VCaP (cell line): ENCODE results near the gene PTPRN2.

Source experiments
- H3K27ac ChIP-seq: fragments of 450-650 bp; 2 replicates; pipeline ENCODE4 v1.5.1; 2017
- TF ChIP-seq, protein P1 (sequence below): fragments of 450-650 bp; conservative IDR thresholded peaks from 2 replicates; pipeline ENCODE4 v1.5.1; 2017; ENCODE audit warnings: mild to moderate bottlenecking, moderate library complexity

Gene PTPRN2

DNA sequence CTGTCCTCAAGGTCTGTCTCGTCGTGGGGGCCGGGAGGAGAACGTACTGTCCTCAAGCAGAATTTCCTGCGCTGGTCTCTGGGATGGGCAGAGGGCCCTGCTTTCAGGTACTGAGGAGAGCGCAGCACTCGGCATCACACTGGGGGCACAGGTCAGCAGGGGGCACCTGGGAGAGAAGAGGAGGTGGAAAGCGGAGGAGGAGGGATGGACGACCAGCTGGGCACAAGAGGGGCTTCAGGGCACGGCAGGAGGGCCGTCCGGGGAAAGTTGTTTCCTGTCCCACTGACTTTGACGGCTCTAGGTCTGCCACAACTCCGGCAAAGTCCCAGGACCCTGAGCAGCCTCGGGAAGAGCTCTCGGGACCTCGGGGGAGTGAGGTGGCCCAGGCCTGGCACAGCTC is 714.0 kb downstream of the PTPRN2 start:
- TF ChIP-seq, protein P1, sequence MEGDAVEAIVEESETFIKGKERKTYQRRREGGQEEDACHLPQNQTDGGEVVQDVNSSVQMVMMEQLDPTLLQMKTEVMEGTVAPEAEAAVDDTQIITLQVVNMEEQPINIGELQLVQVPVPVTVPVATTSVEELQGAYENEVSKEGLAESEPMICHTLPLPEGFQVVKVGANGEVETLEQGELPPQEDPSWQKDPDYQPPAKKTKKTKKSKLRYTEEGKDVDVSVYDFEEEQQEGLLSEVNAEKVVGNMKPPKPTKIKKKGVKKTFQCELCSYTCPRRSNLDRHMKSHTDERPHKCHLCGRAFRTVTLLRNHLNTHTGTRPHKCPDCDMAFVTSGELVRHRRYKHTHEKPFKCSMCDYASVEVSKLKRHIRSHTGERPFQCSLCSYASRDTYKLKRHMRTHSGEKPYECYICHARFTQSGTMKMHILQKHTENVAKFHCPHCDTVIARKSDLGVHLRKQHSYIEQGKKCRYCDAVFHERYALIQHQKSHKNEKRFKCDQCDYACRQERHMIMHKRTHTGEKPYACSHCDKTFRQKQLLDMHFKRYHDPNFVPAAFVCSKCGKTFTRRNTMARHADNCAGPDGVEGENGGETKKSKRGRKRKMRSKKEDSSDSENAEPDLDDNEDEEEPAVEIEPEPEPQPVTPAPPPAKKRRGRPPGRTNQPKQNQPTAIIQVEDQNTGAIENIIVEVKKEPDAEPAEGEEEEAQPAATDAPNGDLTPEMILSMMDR, result no peak
- no peak overlapping the region for H3K27ac ChIP-seq

DNA sequence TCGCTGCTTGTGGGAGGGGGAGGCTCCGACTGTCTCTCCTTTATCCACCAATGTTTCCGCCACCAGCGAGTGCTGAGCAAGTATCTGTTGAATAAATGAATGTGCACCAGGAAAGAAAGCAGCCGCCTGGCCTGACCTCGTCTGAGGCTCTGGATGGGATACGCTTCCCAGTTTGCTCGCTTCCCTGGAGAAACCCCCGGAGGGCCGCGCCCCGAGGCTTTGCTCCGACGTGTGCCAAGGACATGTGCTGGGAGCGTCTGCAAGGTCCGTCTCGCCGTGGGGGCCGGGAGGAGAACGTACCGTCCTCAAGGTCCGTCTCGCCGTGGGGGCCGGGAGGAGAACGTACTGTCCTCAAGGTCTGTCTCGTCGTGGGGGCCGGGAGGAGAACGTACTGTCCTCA is 714.4 kb downstream of the PTPRN2 start:
- H3K27ac ChIP-seq, result no peak overlapping the region
- TF ChIP-seq, protein P1, result no peak

DNA sequence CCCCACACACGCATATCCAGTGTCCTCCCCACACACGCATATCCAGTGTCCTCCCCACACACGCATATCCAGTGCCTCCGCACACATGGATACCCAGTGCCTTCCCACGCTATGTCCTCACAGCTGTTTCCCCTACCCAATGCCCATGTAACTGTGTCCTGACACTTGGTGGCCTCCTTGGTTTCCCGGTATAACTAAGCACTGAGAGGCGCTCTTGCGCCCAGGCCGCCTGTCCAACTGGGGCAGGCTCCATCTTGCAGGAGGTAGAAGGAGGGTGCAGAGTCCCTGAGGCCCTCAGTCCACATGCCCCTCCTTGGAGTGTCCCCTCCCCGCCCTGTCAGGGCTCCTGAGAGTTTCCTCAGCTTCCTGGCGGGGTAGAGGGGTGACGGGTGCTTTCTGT is 715.2 kb downstream of the PTPRN2 start:
- TF ChIP-seq, protein P1, result no peak
- H3K27ac ChIP-seq, result no peak overlapping the region

DNA sequence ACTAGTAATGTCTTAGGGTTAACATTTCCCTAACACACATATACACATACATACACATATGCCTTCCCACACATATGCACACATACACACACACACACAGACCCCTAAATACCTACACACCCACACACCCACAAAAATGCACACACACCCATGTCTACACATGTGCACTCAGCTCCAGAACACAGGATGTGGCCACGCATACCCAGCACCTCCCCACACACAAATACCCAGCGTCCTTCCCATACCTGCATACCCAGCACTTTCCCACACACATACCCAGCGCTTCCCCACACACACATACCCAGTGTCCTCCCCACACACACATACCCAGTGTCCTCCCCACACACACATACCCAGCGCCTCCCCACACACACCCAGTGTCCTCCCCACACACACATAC is 715.9 kb downstream of the PTPRN2 start:
- H3K27ac ChIP-seq, result no peak overlapping the region
- TF ChIP-seq, protein P1, result no peak

DNA sequence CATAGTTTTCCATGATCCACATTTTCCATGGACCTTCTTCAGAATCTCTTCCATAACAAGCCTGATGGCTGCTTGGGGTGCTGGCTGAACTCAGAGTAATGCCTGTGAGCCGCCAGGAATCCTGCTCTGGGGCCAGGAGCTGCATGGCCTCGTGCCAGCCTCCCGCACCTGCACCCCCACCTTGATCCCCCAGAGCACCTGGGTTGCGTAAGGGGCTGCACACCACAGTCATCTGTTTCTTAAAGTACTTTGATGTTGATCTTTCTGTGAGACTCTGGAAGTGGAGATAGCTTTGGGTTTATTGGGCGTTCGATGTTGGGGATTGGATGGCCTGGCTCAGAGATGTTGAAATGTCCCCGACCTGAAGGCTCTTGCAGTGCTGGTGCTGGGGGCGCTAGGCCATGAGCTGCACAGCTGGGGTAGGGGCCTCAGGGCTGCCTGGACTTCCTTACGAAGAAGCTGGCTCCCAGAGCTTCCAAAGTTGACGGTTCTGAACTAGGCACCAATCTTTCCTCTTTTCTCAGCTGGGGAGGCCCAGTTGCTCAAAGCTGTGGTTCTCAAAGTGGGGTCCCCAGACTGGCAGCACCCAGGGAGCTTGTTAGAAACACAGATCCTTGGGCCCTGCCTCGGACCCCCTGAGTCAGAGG is 716.9 kb downstream of the PTPRN2 start:
- TF ChIP-seq, protein P1, result no peak
- H3K27ac ChIP-seq, result no peak overlapping the region

DNA sequence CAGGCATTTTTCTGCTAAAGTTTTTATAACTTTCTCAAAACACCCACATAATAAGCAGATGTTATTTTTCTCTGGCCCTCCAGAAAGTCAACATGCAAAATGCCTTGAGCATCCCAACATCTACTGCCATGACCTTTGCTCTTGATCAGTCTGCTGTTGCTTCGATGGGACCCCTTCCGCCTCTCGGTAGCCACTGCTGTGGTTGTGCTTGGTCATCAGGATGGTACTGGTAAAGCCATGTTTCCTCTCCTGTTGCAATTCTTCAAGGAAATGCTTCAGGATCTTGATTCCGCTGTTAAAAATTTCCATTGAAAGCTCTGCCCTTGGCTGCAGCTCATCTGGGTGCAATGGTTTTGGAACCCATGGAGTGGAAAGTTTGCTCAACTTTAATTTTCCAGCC is 717.8 kb downstream of the PTPRN2 start:
- TF ChIP-seq, protein P1, result no peak
- no peak overlapping the region for H3K27ac ChIP-seq

DNA sequence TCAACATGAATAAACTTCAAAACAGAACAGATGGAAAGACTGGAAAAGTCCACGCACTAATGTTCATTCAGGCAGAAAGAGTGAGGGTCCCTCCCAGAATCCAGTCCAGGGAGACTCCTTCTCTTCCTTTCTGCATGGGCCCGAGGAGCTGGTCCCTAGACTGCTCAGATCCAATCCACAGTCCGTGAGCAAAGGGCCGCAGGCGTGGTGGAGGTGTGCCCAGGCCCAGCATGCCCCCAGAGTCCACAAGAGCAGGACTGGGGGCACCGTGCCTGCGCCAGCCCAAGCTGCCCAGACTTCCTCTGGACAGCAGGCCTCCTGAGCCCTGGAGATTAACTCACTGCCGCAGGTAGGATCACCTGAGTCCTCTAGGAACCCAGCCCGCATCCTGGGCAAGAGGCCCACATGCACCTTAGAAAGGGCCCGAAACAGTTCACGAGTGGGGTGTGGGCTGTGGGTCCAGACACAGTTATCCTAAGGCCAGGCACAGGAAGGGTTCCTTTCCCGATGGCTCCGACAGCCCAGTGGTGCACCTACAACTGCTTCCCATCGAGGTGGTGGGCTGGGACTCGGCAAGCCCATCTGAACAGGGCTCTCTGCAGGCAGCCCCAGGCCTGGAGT is 719.8 kb downstream of the PTPRN2 start:
- TF ChIP-seq, protein P1, result no peak
- no peak overlapping the region for H3K27ac ChIP-seq
